Measurements from ENCODE around the gene CFAP157.

CFAP157 gene

DNA sequence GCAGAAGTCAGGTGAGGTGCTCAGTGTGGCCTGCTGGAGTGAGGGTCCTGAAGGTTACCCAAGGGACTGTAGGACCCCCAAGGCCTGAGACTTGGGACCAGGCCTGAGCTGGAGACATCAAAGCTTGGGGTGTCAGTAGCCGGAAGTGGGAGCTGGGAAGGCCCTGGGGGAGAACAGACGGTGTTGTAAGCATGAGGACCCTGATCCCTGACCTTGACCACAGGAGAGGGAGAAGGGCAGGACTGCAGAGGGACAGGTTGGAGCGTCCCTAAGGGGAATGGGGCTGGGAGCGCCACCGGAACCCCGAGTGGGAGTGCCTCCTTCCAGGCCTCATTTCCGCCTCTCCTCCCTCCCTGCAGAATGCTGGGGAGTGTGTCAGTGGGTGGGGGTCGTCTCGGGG lies 9.6 kb downstream of the CFAP157 start:
- no peak for FAIRE-seq

DNA sequence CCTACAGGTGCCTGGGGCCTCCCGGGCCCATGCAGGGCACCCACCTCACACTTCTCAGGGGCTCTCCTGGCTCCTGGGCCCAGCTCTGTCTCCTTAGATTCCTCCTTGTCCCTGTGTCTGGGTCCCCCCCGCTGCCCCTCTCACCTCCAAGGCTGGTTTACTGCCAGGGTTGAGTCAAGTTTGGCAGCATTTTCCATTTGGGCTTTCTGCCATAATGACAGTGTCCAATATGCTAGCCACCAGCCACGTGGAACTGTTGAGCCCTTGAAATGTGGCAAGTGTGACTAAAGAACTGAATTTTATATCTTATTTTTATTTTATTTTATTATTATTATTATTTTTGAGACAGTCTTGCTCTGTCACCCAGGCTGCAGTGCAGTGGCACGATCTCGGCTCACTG lies 11.0 kb downstream of the CFAP157 start:
- no peak for FAIRE-seq

DNA sequence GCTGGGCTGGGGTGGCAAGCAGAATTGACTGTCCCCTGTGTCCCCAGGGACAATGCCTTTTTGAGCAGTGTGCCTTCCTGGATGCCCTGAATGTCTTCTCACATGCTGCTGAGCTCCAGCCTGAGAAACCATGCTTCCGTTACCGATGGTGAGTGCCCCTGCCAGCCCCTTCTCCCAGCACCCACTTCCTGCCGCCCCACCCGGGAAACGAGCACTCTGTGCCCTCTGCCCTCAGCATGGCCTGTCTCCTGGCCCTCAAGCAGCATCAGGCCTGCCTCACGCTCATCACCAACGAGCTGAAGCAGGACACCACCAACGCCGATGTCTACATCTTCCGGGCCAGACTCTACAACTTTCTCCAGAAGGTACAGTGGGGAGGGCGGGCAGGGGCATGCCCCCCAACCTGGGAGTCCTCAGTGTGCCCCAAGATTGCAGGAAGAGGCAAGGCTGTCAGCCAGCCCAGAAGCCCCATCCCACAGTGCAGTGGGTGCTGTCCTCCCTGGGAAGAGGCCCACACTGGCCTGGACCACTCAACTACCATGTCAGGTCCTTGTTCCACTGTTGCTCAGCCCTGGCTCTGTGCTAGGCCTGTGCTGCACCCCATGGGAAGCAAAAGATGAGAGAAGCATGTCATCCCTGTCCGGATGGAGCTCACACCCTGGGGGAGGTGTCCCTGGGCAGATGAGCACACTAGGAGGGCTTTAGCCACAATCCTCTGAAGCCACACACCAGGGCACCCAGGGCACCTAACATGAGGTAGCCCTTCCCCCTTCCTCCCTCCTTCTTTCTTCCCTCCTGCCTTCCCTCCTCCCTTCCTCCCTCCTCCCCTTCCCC lies 13.5 kb downstream of the CFAP157 start:
- no peak for FAIRE-seq

DNA sequence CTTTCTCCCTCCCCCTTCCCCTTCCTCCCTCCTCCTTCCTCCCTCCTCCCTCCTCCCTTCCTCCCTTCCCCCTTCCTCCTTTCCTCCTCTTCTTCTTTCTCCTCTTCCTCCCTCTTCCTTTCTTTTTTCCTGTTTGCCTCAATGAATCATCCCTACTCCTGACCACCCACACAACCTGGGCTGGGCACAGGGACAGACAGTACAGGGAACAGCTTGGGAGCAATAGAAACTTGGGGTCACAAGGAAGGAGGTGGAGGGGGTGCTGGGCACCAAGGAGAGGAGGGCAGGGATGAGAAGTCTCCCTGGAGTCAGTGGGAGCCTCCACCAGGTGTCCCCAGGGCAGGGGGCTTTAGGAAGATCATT lies 14.1 kb downstream of the CFAP157 start:
- no peak for FAIRE-seq

DNA sequence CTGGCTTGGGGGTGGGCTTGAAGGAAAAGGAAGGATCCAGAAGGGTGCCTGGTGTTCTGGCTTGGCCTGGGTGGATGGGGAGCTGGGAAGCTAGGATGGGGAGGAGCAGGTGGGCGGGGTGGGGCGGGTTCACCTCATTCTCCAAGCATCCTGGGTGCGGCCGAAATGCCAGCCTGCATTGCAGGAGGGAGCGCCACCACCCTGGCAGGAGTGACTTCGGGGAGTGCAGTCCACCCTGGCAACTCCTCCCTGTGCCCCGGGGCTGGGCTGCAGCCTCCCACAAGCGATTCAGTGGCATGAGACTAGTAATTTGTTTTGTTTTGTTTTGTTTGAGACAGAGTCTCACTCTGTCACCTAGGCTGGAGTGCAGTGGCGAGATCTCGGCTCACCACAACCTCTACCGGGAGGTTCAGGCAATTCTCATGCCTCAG lies 14.6 kb downstream of the CFAP157 start:
- FAIRE-seq, result no peak

DNA sequence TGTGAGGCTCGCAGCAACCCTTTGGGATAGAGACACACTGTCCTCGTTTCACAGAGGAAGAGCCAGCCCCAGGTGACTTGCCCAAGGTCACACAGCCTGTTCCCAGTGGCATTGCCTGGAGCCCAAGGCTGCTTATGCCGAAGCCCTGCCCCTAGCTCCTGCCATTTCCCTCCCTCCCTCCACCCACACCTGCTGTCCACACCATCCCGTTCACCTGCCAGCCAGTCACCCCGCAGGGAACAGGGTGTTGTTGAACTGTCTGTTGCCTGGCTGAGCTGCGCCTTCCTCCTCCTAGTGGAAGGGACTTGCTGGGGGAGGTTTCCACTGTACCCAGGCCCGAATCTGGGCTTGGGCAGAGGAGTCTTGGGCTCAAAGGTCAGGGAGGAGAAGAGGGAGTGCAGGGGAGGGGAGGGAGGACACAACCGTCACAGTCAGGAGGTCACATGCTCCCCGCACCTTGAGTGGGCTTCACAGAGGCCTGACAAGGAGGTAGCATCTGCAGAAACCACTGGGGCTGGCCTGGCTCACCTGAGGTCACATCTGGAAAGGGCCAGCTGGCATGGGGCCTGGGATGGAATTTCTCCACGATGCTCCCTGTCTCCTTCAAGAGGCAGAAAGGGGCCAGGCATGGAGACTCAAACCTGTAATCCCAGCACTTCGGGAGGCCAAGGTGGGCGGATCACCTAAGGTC lies 15.4 kb downstream of the CFAP157 start:
- no peak for FAIRE-seq

DNA sequence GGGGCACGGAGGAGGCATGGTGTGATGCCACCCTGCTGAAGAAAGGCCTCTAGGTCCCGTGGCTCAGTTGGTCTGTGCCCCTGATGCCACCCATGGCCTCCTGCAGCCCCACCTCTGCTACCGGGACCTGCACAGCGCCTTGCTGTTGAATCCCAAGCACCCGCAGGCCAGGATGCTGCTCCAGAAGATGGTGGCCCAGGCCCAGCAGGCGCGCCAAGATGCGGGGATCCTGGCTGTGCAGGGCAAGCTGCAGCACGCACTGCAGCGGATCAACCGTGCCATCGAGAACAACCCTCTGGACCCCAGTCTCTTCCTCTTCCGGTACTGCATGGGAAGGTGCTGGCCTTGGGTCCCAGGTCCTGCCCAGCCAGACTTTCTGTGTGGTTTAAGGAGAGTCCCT lies 16.2 kb downstream of the CFAP157 start:
- FAIRE-seq, result no peak

DNA sequence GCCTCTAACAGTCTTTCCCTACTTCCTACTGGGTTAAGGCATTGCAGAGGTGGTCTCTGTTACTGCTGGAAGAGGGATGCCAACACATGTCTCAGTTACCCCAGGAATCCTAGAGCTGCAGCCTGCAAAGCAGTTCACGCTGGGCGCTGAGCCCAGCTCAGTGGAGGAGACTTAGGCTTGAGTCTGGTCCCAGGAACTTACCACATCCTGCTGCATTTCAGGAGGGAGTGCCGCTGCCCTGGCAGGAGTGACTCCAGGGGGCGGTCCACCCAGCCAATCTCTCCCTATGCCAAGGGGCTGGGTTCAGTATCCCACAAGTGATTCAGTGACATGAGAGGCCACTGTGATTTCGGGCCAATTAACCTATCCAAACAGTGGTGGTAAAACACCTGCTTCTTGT lies 16.7 kb downstream of the CFAP157 start:
- FAIRE-seq, result no peak

DNA sequence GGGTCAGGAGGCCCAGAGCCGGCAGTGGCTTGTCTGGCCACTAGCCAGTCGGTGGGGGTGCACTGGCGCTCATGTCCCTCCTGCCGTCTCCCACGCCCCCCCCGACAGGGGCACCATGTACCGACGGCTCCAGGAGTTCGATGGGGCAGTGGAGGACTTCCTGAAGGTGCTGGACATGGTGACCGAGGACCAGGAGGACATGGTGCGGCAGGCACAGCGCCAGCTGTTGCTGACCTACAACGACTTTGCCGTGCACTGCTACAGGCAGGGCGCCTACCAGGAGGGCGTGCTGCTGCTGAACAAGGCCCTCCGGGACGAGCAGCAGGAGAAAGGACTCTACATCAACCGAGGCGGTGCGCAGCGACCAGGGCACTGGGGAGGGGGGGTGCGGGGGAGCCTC lies 17.2 kb downstream of the CFAP157 start:
- FAIRE-seq, result no peak

DNA sequence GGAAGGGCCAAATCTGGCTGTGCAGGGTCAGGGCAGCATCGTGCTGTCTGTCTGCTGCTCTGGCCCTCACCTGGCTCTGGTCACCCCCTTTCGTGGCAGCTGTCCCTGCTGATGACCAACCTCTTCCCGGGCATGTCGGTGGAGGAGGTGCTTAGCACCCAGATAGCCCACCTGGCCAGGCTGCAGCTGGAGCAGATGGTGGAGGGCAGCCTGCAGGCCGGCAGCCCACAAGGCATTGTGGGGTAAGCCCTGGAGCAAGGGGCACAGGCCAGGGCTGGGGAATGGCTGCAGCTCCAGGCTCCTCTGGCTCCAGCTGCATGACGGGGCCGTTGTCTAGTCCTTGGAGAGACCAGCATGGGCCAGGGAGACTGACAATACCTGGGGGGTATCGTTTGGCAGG lies 20.1 kb downstream of the CFAP157 start:
- FAIRE-seq, result no peak

DNA sequence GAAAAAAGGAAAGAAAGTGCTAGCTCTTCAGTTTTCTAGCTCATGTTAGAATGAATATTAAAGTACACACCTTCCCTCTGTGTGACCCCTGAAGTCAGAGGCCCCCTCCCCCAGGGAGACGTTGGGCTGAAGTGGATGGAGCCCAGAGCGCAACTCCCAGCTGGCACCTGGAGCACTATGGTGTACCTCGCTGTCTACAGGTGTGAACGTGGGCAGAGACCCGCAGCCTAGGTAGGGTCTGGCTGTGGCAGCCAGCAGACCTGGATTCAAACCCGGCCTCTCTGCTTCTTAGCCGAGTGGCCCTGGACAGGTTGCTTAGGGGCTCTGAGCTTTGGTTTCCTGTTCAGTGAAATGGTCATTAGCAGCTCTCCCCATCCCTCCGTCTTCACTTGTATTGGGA lies 22.0 kb downstream of the CFAP157 start:
- FAIRE-seq, result no peak

DNA sequence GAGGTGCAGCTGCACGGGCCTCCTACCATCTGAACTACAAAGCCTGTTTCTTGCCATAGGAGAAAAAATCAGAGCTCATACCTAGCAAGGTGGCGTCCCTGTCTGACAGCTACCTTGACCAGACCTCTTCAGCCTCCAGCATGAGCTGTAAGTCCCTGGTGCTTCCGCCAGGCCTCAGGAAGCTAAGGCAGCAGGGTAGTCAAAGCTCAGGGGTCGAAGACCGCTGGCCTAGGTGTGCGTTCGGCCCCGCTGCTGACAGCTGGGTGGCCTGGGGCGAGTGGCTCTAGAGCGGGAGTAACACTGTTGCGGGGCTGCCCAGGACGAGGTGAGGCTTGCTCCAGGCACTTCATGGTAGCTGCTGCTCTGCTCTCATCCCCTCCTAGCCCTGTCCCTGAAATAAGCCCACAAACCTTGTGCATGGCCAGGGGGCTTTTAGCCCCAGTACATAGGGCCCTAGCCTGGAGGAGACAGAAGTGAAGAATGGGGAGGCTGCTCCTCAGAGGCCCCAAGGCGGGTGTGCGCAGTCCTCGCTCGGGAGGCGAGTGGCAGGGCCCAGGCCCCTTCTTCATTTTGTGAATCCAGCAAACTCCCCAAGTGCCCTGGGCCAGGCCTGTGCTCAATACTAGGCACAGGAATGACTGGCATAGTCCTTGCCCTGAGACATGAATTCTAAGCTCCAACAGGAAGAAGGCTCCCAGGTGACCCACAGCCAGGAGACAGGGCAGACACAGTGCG lies 22.9 kb downstream of the CFAP157 start:
- no peak for FAIRE-seq

DNA sequence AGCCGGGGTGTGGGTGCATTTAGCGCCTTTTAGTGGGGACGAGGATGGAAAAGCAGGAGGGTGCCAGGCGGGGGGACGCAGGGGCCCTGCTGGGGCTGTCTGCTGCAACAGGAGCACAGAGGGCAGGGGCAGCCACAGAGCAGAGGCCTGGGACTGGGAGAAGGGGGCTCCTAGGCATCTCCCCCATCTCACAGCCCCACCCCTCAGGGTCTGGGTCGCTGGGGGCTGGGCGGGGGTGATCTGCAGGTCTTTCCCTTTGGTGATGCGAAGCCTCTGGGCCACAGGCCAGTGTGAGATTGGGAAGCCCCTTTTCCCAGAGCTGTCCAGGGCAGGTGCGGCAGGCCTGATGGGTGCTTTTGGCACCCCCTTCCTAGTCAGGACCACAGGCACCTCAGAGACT lies 23.5 kb downstream of the CFAP157 start:
- FAIRE-seq, result no peak

DNA sequence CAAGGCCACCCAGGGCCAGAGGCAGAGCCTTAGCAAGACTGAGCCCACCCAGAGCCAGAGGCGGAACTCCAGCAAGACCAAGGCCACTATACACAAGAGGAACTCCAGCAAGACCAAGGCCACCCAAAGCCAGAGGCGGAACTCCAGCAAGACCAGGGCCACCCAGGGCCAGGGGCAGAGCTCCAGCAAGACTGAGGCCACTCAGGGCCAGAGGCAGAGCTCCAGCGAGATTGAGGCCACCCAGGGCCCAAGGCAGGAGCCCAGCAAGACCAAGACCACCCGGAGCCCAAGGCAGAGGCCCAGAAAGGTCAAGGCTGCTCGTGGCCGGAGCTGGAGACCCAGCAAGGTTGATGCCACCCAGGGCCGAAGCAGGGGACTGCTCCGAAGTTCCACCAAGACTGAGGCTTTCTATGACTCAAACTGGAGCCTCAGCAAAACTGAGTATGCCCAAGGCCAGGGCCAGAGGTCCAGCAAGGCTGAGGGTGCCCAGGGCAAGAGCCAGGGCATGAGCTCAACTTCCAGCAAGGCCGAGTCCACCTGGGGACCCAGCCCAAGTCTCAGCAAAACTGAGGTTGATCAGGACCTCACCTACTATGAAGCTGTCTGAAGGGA lies 24.1 kb downstream of the CFAP157 start:
- FAIRE-seq, result no peak

DNA sequence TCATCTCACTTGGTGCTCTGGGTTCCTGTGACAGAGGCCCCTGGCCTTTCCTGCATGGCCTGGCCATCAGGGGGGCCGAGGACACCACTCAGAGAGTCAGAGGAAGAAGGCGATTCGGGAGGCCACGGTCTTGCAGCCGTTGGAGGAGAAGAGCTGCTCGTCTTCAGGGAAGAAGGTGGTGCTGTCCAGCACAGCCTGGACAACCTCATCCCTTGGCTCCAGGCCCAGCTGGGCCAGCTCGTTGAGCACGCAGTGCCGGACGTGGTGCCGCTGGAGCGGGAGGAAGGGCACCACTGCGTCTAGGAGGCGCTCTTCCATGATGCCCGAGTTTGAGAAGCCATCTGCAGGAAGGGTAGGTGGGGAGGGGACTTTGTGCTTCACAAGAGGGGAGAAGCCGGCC lies 25.1 kb downstream of the CFAP157 start:
- FAIRE-seq, result no peak

DNA sequence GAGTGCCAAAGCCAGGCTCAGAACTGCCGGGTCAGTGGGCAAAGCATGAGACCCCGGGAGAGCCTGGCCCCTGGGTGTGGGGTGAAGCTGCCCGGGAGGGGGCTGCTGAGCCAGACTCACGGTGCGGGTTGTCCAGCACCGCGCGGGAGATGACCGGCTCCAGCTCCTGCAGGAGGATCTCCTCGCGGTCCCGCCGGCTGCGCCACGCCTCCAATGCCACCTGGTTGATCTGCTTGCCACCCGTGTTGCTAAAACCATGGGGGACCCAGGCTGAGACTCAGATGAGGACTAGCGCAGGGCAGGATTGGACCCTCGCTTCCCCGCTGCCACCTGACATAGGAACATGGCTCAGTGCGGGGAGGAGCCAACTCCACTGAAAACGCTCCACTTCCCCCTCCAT lies 25.7 kb downstream of the CFAP157 start:
- no peak for FAIRE-seq

DNA sequence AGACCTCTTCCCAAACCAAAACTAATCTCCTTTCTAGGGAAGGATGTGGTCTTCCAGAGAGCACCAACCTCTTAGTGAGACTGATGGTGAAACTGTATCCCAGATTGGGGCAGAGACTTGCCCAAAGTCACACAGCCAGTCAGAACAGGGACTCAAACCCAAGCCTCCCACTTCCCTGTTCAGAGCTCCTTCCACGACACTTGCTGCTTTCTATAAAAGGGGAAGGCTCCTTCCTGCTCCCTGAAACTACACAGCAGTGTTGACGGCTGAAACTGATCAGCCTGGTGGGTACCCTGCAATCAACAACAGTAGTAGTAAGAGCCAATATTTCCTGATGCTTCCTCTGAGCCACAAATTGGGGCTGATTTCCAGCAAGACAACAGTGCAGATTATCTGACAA lies 26.8 kb downstream of the CFAP157 start:
- no peak for FAIRE-seq

DNA sequence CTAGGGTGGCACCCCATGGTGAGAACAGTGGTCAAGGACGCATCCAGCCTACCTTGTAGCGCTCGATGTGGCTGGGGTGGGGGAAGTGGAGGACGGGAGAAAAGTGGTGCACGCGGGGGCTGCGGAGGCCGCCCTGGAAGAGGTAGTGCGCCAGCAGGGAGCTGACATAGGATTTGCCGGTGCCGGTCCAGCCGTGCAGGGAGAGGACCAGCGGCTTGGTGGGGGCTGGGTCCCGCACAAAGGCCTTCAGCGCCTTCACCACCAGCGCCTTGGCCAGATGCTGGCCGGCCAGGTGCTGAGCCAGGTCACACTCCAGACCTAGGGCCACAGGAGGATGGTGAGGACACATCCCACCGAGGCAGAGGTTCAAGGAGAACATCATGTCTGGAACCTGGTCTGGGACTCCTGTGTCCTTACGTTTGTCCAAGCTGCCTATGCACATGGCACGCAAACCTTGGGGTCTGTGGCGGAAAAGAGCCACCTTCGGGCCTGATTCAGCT lies 27.5 kb downstream of the CFAP157 start:
- FAIRE-seq, result no peak

DNA sequence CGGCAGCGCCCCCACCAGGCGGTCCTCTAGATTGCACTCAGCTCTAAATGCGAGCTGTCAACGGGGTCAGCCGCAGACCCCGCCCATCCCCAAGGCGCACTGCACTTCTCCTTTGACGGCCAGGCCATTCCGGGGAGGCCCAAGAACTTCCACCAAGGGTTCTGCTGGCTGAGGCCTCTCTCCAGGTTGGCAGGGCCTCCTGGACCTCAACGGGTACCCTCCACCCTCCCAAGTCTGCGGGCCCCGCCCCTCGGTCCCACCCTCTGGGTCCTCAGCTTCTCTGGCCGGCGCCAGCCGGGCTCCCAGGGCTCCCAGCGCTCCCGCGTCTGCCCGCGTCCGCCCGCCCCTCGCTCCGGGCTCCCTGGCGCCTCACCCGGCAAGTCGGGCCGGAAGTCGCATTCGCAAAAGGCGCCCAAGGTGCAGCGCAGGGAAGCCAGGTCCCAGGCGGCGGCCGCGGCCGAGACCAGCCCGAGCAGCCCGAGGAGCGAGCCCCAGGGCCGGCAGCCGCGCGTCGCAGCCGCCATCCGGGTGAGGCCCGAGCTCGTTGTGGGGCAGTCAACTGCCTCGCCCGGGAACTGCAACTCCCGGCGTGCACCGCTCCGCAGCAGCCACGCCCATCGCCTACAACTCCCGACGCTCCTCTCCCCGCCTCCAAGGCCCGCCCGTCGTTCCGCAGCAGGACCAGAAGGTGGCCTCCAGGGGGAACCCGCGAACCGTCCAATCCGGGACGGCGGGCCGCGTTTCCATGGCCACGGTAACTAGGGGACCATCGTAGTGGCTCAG lies 28.1 kb downstream of the CFAP157 start, which contains the start of gene TOR2A:
Gene TOR2A, minus strand, starts transcription at position 548 of the 783 bp plus-strand sequence. Its CDS starts 24 bp downstream, at position 524.
- no peak for FAIRE-seq

DNA sequence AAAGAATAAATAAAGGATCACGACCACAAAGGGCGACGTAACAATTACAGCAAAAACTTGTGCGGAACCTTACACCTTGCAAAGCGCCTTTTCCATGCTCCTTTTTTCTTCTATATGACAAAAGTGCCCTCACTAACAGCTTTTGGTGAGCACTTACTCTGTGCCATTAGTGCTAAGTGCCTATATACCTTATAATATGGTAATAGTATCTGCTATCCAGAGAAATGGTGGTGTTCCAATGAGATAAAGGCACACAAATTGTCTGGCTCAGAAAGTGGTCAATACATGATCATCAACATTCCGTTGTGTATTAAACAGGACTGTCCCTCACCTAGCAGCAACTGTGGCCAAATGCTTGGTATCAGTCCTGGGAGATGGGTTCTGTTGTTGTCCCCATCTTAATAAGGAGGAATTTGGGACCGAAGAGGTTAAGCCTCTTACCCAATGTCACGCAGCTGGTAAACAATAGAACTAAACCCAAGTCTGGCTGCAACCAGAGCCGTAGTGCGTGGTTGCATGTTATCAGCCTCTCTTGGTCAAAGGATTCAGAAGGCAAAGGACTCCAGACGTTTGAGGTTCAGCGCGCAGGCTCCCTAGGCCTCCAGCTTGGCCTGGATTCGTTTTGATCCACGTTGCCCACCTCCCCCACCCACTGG lies 28.9 kb downstream of the CFAP157 start:
- no peak for FAIRE-seq

DNA sequence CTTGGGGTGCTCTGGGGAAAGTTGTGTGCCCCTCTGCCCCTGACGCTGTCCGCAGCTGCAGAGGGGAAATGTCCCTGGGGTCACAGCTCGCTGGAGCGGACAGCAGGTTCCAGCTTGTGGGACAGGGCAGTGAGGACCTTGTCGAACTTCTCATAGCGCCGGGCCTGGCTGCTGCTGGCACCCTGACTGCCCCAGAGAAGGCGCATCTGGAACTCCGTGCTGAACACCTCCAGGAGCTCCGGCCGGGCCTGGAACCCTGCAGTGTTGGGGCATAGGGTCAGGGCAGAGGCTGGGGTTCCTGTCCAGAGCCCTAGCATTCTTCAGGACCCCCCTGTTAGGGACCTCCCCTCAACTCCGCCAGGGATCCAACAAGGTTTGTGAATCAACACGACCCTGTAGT lies 31.9 kb downstream of the CFAP157 start:
- no peak for FAIRE-seq

Data from colon (tissue), 2 donors.